Peyer's patch (tissue), 4 donors: ENCODE data around the gene ZNF83. TPM values are rescaled to one million over a fixed set of nuclear protein-coding genes. Genes with fewer than 3 reads are reported as not detected.

Experiments used
- DNase-seq, 3 donors: peaks; one replicate each; pipeline ENCODE4 v3.0.0-alpha.2; 2017 to 2019
- H3K27ac ChIP-seq, 4 donors: fragments of 200-600 bp; sonication (generic); one replicate each; pipeline ENCODE4 v1.5.1; 2016 to 2019
- H3K27me3 ChIP-seq, 2 donors: fragments of 200-600 bp; sonication (generic); one replicate each; pipeline ENCODE4 v1.5.1; 2019
- H3K36me3 ChIP-seq, 3 donors: fragments of 200-600 bp; sonication (generic); one replicate each; pipeline ENCODE4 v1.5.1; 2016 to 2019
- H3K4me1 ChIP-seq, 4 donors: fragments of 200-600 bp; sonication (generic); one replicate each; pipeline ENCODE4 v1.5.1; 2016 to 2019
- H3K4me3 ChIP-seq, 4 donors: fragments of 200-600 bp; sonication (generic); 1 replicate in 3 of 4; 2 replicates in 1 of 4; pipeline ENCODE4 v1.5.1; 2016 to 2019; ENCODE audit warnings: mild to moderate bottlenecking in 1 of 4
- H3K9me3 ChIP-seq, 4 donors: fragments of 200-600 bp; sonication (generic); one replicate each; pipeline ENCODE4 v1.5.1; 2016 to 2019; ENCODE audit warnings: mild to moderate bottlenecking in 1 of 4
- POLR2A ChIP-seq, 2 donors: fragments of 450-650 bp; IDR thresholded peaks; one replicate each; pipeline ENCODE4 v1.5.1; 2017; ENCODE audit warnings: antibody characterized with exemption in 2 of 2, mild to moderate bottlenecking in 2 of 2, moderate library complexity in 2 of 2
- total RNA-seq, 4 donors: library from RNA; depleted of rRNA; stranded (reverse); fragments of >200 nt; gene quantifications; one replicate each; pipeline ENCODE4 v1.1.0, GENCODE V29; 2016
- TF ChIP-seq, protein P1 (sequence below), 6 experiments: fragments of 450-650 bp in 4 of 6; fragments of 200-600 bp in 2 of 6; sonication (generic) in 1 of 6; IDR thresholded peaks; one replicate each; pipeline ENCODE4 v1.5.1; 2017 to 2019; ENCODE audit warnings: antibody characterized with exemption in 6 of 6, mild to moderate bottlenecking in 3 of 6, moderate library complexity in 1 of 6

The ZNF83 gene
- total RNA-seq, 4 donors from 2014 or later = 26.6 to 96.6 (median 38.6) TPM

DNA sequence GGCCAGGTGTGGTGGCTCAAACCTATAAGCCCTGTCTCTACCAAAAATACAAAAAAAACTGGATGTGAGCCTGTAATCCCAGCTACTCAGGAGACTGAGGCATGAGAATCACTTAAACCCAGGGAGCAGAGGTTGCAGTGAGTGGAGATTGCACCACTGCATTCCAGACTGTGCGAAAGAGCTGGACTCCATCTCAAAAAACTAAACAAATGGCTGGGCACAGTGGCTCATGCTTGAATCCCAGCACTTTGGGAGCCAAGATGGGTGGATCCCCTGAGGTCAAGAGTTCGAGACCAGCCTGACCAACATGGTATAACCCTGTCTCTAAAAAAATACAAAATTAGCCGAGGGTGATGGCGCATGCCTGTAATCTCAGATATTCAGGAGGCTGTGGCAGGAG is 34.9 kb upstream of the ZNF83 start:
- H3K27ac ChIP-seq = no peak overlapping the region
- H3K4me3 ChIP-seq = no peak overlapping the region
- H3K9me3 ChIP-seq = no peaks in the 10 kb centered on the region
- no peak for DNase-seq
- H3K27me3 ChIP-seq = no peaks in the 10 kb centered on the region
- TF ChIP-seq POLR2A (IDR thresholded peaks at IDR 0.05) = no peak
- TF ChIP-seq, protein P1, sequence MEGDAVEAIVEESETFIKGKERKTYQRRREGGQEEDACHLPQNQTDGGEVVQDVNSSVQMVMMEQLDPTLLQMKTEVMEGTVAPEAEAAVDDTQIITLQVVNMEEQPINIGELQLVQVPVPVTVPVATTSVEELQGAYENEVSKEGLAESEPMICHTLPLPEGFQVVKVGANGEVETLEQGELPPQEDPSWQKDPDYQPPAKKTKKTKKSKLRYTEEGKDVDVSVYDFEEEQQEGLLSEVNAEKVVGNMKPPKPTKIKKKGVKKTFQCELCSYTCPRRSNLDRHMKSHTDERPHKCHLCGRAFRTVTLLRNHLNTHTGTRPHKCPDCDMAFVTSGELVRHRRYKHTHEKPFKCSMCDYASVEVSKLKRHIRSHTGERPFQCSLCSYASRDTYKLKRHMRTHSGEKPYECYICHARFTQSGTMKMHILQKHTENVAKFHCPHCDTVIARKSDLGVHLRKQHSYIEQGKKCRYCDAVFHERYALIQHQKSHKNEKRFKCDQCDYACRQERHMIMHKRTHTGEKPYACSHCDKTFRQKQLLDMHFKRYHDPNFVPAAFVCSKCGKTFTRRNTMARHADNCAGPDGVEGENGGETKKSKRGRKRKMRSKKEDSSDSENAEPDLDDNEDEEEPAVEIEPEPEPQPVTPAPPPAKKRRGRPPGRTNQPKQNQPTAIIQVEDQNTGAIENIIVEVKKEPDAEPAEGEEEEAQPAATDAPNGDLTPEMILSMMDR (IDR thresholded peaks at IDR 0.05) = no peak
- no peaks in the 10 kb centered on the region for H3K4me1 ChIP-seq
- H3K36me3 ChIP-seq = no peaks in the 10 kb centered on the region

DNA sequence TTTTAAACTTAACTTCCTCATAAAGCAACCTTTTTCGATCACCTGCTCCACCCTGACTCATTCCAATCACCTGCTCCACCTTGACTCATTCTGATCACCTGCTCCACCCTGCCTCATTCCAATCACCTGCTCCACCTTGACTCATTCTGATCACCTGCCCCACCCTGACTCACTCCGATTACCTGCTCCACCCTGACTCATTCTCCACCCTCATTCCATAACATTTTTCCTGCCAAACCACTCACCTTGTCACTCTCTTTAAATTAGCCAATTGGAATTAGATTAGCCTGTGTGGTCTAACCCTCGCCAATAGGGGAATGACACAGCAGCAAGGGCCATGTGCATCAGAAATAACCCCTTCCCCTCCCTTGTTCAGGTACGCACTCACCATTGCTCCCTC is 31.9 kb upstream of the ZNF83 start:
- H3K4me3 ChIP-seq = no peak overlapping the region
- no peaks in the 10 kb centered on the region for H3K4me1 ChIP-seq
- no peak overlapping the region for H3K27ac ChIP-seq
- no peaks in the 10 kb centered on the region for H3K9me3 ChIP-seq
- TF ChIP-seq, protein P1 (IDR thresholded peaks at IDR 0.05) = no peak
- no peak for TF ChIP-seq POLR2A (IDR thresholded peaks at IDR 0.05)
- no peaks in the 10 kb centered on the region for H3K27me3 ChIP-seq
- DNase-seq = no peak
- no peaks in the 10 kb centered on the region for H3K36me3 ChIP-seq

DNA sequence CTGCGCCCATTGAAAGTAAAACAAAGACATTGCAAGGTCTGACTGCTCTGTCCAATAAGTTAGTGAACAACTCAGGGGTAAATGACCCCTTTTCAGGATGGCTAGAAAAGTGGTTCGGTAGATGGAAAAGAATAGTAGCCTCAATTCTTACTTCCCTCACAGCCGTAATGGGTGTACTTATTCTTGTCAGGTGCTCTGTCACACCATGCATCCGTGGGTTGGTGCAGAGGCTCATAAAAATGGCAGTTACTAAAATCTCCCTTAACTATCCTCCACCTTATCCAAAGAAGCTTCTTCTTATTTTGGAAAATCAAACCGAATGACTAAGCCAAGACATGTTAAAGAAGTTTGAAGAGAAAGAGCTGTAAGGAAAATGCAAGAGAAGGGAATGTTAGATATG is 31.4 kb upstream of the ZNF83 start:
- H3K27me3 ChIP-seq = no peaks in the 10 kb centered on the region
- no peak overlapping the region for H3K27ac ChIP-seq
- TF ChIP-seq POLR2A (IDR thresholded peaks at IDR 0.05) = no peak
- TF ChIP-seq, protein P1 (IDR thresholded peaks at IDR 0.05) = no peak
- no peak for DNase-seq
- no peaks in the 10 kb centered on the region for H3K9me3 ChIP-seq
- no peaks in the 10 kb centered on the region for H3K4me1 ChIP-seq
- no peak overlapping the region for H3K4me3 ChIP-seq
- H3K36me3 ChIP-seq = no peaks in the 10 kb centered on the region

DNA sequence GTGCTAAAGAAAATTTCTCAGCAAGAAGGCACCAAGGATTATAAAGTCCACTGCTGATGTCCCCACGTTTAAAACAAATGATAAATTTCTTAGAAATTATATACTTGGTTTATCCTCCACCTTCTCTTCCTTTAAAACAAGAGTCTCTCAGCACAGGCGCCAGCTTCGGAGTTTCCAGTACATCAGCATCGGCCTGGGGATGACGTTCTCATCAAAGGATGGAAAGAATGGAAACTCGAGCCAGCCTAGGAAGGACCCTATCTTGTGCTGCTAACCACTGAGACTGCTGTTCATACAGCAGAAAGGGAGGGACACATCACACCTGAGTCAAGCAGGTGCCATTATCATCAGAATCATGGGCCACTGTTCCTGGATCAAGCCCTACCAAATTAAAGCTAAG is 29.8 kb upstream of the ZNF83 start:
- H3K27ac ChIP-seq = no peak overlapping the region
- DNase-seq = no peak
- no peaks in the 10 kb centered on the region for H3K36me3 ChIP-seq
- H3K4me1 ChIP-seq = no peaks in the 10 kb centered on the region
- no peak overlapping the region for H3K4me3 ChIP-seq
- H3K9me3 ChIP-seq = no peaks in the 10 kb centered on the region
- H3K27me3 ChIP-seq = no peaks in the 10 kb centered on the region
- TF ChIP-seq POLR2A (IDR thresholded peaks at IDR 0.05) = no peak
- TF ChIP-seq, protein P1 (IDR thresholded peaks at IDR 0.05) = no peak

DNA sequence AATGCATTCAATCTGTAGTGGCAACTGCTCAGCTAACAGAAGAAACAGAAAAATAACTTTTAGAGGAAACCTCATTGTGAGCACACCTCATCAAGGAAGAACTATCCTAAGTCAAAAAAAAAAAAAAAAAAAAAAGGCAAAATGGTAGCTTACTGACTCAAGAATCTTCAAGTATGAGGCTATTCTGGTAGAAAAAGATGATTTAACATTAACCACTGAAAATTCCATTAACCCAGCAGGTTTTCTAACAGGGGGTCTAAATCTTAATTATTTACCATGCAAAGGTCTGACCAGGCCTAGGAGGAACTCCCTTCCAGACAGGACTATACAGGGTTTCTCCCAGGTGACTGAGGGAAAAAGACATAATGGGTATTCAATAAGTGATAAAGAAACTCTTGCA is 28.4 kb upstream of the ZNF83 start:
- Histone ChIP-seq H3K27me3 (no peaks in the 10 kb centered on the region), H3K4me3 (no peak overlapping the region), H3K9me3 (no peaks in the 10 kb centered on the region), H3K36me3 (no peaks in the 10 kb centered on the region), H3K4me1 (no peaks in the 10 kb centered on the region), H3K27ac (no peak overlapping the region)
- DNase-seq = no peak
- no peak for TF ChIP-seq POLR2A (IDR thresholded peaks at IDR 0.05)
- TF ChIP-seq, protein P1 (IDR thresholded peaks at IDR 0.05) = no peak

DNA sequence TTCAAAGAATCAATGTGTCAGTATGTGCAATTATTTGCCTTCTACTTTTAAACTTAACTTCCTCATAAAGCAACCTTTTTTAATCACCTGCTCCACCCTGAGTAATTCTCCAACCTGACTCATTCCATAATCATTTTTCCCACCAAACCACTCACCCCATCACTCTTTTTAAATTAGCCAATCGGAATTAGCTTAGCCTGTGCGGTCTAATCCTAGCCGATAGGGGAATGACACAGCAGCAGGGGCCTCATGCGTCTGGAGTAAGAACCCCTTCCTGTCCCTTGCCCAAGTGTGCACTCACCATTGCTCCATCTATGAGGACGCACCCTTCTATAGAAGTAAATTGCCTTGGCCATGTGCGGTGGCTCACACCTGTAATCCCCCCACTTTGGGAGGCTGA is 27.4 kb upstream of the ZNF83 start:
- no peak for DNase-seq
- no peaks in the 10 kb centered on the region for H3K9me3 ChIP-seq

More for the DNA sequence above, 27.4 kb upstream of the ZNF83 start:
- TF ChIP-seq POLR2A (IDR thresholded peaks at IDR 0.05) = no peak
- TF ChIP-seq, protein P1 (IDR thresholded peaks at IDR 0.05) = no peak
- no peaks in the 10 kb centered on the region for H3K36me3 ChIP-seq
- no peak overlapping the region for H3K27ac ChIP-seq
- no peaks in the 10 kb centered on the region for H3K27me3 ChIP-seq
- no peaks in the 10 kb centered on the region for H3K4me1 ChIP-seq
- no peak overlapping the region for H3K4me3 ChIP-seq
